G401 (cell line): ENCODE measurements around the gene PCED1B. TPM values are rescaled to one million over a fixed set of nuclear protein-coding genes. Genes with fewer than 3 reads are reported as not detected.
"Not testable (repeated sequence)": the region's sequence is repeated elsewhere in the genome, so short reads cannot be mapped to it uniquely, and the experiment has no call there.

ENCODE experiments used
- DNase-seq: peaks from one replicate; pipeline ENCODE4 v3.0.0-alpha.2; 2015; ENCODE audit warnings: low spot score
- in situ Hi-C: cut with HindIII; loops from 2 replicates; pipeline ENCODE4 v1.10.0; 2016; ENCODE audit warnings: low sequenced_read_pairs, mixed read lengths
- total RNA-seq: library from RNA; depleted of rRNA; stranded (reverse); fragments of >200 nt; shearing (Covaris generic); gene quantifications from 2 replicates; pipeline ENCODE4 v1.2.3, GENCODE V29; 2014; rRNA removed

The PCED1B gene, protein sequence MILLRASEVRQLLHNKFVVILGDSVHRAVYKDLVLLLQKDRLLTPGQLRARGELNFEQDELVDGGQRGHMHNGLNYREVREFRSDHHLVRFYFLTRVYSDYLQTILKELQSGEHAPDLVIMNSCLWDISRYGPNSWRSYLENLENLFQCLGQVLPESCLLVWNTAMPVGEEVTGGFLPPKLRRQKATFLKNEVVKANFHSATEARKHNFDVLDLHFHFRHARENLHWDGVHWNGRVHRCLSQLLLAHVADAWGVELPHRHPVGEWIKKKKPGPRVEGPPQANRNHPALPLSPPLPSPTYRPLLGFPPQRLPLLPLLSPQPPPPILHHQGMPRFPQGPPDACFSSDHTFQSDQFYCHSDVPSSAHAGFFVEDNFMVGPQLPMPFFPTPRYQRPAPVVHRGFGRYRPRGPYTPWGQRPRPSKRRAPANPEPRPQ
- total RNA-seq, result 9.2 and 9.5 TPM in 2 replicates

DNA sequence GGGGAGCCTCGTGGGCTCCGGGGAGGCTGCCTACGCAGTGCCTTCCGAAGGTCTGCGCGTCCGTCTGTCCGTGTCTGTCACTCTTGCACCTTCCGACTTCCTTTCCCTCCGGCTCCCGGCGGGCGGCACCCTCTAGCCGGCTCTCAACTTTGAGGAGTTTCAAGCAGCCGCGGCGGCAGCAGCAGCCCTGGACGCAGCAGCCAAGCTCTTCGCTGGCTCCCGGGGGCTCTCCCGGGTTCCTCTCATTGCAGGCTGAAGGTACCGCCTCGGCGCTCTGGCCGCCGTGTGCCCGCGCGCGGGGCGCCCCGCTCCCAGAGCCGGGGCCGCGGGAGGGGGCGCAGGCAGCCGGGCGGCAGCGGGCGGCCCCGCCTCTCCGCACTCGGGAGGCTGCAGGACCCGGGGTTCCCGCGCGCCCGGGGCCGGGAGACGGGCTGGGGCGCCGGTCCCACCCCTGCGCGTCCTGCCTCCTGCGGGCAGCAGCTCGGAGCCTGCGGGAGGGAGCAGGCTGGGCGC, at the start of gene PCED1B, which contains the start of gene AMIGO2:
PCED1B (plus strand) TSS at position 154 of the 513 bp plus-strand sequence. CDS start 155,443 bp downstream, outside the sequence.
AMIGO2 (minus strand) TSS at position 492 of the 513 bp plus-strand sequence. CDS start 957 bp downstream, outside the sequence.
- in situ Hi-C loops, result no loop called here
- no peak for DNase-seq

DNA sequence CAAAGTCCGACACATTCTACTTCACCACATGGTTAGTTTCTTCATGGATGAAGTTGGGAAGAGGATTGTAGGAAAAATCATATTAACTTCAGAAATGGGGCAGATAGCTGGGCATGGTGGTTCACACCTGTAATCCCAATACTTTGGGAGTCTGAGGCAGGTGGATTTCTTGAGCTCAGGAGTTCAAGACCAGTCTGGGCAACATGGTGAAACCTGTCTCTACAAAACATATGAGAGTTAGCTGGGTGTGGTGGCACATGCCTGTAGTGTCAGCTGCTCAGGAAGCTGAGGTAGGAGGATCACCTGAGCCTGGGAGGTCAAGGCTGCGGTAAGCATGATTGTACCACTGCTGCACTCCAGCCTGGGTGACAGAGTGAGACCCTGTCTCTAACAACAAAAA, 49.5 kb upstream of the PCED1B start:
- in situ Hi-C loops, result no loop called here
- DNase-seq, result no peak

DNA sequence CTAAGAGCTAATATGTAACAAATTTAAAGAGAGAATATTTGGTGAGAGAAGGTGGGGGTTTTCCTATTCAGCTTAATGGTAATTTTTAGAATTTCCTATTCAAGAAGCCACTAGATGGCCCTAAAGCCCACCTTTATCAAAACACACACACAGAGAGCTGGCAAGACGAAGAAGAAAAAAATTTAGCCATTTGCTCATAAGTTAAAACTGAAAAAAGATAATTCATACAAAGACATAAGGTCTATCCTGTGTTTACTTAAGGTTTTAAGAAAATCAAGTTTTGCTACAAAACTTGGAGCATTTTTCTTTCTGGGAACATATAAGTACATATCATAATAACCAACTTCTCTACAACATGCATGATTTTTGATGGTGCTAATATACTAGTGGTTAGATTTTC, 46.8 kb upstream of the PCED1B start:
- DNase-seq, result peak; percentile 37
- in situ Hi-C loops, result no loop called here

DNA sequence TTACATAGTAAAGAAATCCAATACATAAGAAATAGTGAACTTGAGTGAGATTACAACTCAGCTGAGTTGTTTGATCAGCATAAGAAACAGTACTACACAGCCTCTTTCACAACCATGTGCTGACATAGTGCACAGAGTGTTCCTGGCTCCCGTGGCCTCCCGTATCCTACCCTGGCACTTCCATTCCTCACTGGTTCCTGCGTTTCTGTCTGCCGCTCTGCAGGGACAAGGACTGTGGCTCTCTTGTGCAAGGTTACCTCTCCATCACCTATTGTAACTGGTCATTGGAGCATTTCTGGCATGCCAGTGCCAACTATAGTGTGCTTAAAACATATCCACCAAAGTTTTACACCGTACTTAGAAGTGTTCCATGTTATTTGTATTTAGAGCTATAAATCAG, 46.3 kb upstream of the PCED1B start:
- DNase-seq, result peak; percentile 14
- in situ Hi-C loops, result no loop called here

DNA sequence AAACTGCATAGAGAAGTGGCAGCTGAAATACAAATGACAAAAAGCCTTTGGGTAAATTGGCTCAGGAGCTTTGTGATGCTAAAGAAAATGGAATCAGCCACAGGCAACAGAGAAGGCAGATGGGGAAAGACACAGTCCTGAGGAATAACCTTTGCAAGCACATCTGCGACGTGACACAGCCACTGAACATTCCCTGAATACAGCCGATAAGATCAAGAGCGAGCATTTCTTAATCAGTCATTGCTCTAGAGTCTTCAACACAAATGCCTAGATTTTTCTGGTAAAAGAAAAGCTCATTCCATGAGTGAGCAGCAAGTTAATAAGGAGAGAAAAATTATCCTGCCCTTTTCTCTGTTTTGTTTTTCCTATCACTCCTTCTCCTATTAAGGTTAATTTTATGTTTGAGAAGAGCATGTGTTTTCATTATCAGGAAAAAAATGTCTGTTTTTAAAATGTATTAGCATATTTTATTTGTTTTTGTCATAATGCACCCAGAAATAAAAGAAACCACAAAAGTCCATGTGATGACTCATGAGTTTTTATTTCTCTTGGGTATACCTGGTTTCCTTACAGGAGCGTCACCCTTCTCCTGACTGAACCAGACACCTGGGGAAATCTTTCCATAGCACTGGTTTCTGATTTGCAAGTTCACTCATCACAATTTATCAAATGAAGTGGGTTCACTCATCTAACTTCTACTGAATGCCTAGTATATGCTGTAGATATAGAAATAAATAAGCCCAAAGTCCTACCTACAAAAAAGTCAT, 45.4 kb upstream of the PCED1B start:
- in situ Hi-C loops, result no loop called here
- peak; percentile 3 for DNase-seq

DNA sequence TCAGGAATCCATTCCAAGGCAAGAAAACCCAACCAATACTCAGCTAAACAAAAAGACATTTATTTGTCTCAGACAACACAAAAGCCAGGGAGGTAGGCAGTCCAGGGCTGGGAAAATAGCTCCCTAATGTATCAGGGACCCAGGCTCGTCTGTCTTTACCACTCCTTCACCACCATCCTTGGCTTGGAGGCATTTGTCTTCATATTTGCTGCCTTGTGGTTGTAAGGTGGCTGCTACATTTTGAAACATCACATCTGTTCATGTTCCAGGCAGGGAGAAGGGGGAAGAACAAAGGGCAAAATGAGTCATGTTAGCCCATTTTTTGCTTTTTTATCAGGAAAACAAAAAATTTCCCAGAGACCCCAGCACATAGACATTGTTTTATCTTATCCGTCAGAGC, 44.8 kb upstream of the PCED1B start:
- DNase-seq, result no peak

DNA sequence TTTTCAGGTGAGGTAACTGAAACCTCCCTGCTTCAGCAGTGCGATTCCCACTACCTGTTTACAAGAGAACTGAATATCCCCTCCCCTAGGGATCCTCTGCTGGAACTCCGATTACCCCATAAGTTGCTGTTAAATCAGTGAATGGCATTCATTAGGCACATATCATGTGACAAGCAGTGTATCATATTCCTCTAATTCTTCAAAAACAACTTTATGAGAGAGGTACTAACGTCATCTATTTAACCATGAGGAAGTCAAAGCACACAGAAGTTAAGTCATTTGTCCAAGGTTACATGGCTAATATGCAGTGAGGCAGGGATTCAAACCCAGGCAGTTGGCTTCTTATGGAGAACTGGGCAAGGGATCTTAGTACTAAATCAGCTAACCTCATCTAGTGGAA, 43.9 kb upstream of the PCED1B start:
- peak; percentile 5 for DNase-seq
- in situ Hi-C loops, result no loop called here

More for the DNA sequence above, 44.8 kb upstream of the PCED1B start:
- in situ Hi-C loops, result no loop called here

DNA sequence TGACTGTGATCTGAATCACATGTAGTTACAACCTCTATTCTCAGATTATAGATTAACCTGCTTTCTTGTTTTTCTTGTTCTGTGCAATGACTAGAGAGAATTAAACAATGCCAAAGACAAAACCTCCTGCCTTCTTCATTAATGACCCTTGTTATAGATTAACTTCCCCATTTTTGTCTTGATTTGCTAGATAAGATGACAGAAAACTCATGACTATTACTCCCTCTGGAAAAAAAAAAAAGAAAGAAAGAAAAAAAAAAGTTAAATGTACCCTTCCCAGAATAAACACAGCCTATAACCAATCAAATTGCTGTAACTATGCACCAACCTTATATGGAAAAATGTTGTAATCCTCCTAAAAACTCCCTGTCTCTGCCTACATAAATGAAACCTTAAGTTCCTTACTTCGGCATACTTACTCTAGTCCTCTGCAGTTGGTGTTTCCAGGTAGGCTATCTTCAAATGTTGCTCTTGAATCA, 41.1 kb upstream of the PCED1B start:
- in situ Hi-C loops, result no loop called here
- DNase-seq, result peak; percentile 24

DNA sequence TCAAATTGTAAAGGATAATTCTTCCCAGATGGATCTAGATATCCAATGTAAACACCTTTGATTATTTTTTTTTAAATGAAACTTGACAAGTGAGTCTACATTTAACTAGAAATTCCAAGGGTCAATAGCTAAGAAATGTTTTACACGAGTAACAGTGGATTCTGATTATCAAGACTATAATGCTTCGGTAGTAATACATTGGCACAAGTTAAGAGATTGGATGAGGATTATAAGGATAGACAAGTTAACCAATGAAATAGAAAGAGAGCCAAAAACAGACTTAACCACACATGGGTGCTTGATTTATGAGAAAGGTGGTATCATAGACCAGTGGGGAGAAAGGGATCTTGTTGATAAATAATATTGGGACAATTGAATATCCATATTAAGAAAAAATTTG, 40.3 kb upstream of the PCED1B start:
- in situ Hi-C loops, result no loop called here
- DNase-seq, result no peak

DNA sequence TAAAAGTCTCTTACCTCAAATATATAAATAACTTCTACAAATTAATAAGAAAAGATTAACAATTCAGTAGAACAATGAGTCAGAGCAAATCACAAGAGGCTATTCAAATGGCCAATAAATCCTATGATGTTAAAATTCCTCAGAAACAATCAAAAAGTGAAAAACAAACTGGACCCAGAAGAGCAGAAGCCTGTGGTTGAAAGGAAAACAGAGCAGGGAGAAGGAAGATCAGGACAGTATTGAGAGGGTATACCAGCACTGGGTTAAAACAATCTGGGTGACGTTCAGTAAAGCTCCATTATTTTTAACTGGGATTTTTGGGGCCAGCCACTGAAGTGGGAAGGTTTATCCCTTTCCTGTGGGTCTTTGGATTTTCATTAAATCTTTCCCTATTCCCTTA, 39.7 kb upstream of the PCED1B start:
- in situ Hi-C loops, result no loop called here
- peak; percentile 42 for DNase-seq

DNA sequence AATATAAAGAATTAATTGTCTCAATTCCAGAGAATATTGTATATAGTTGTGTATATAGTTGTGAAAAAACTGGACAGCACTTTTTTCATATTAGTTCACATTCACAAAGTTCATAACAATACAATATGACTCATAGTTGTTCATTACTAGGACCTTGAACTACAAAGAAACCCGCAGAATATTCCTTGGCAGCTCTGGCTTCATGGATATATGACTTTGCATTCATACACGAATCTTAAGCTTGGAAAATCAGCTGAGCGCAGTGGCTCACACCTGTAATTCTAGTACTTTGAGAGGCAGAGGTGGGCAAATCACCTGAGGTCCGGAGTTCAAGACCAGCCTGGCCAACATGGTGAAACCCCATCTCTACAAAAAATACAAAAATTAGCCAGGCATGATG, 38.1 kb upstream of the PCED1B start:
- in situ Hi-C loops, result no loop called here

DNA sequence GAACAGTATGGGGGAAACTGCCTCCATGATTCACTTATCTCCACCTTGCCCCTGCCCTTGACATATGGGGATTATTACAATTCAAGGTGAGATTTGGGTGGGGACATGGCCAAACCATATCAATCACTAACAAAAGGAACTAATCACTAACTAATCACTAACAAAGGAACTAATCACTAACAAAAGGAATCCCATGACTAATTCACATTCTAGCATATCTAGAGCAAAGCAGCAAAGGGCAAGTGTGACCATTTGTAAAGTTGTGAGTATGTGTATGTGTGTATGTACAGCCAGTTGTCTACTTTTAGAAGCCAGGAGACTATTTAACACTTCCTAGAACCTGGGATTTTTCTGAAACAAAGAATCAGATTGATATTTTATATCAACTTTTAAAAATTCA, 30.9 kb upstream of the PCED1B start:
- DNase-seq, result no peak
- in situ Hi-C loops, result no loop called here

More for the DNA sequence above, 38.1 kb upstream of the PCED1B start:
- no peak for DNase-seq

DNA sequence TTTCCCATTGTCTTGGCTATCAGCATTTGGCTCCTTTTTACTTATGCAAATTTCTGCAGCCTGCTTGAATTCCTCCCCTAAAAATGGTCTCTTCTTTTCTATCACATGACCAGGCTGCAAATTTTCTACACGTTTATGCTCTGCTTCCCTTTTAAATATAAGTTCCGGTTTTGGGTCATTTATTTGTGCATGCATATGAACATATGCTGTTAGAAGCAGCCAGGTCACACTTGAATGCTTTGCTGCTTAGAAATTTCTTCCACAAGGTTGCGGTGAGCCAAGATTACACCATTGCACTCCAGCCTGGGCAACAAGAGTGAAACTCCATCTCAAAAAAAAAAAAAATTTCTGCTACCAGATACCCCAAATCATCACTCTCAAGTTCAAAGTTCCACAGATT, 28.1 kb upstream of the PCED1B start:
- DNase-seq, in situ Hi-C loops: not testable (repeated sequence)

DNA sequence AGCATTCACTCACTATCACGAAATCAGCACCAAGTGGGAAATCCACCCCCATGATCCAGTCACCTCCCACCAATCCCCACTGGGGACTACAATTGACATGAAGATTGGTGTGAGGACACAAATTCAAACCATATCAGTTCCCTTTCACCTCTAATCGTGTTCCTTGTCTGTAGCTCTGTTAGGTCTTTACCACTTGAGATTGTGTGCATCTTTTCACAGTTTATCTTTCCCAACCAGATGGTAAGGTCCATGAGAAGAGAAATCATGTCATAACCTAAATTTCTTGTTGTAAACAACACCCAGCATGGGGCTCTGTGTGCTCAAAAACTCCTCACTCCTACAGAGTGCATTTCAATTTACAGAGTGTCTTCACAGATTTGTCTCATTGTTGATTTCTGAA, 27.1 kb upstream of the PCED1B start:
- in situ Hi-C loops, result no loop called here
- no peak for DNase-seq

DNA sequence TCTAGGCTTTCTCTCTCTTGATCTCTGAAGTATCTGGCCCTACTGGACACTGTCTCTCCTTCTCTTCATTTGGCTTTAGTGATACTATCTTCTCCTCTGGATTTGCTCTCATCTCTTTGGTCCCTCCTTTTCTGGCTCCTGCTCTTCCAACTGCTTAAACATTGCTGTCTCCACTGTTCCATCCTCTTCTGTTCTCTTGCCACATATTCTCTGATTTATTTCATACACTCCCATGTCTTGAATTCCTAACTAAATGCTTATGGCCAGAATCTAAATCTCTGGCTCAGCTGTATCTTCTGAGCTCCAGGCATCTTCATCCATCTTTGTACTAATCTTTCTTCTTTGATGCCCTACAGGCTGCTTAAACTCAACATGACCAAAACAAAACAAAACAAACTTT, 25.5 kb upstream of the PCED1B start:
- no peak for DNase-seq
- in situ Hi-C loops, result no loop called here

DNA sequence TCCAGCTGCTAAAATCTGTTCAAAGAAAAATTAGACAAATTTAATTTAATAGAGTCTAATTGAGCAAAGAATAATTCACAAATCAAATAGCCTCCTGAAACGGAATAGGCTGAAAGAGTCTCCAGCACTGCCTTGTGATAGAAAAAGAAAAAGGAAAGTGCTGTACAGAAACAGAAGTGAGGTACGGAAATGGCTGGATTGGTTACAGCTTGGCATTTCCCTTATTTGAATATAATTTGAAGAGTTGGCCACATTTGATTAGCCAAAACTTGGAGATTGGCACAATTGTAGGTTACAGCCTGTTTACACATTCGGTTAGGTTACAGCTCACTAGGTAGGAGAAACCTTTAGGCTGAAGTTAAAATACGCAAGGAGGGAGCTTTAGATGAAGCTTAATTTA, 24.8 kb upstream of the PCED1B start:
- no peak for DNase-seq
- in situ Hi-C loops, result no loop called here

DNA sequence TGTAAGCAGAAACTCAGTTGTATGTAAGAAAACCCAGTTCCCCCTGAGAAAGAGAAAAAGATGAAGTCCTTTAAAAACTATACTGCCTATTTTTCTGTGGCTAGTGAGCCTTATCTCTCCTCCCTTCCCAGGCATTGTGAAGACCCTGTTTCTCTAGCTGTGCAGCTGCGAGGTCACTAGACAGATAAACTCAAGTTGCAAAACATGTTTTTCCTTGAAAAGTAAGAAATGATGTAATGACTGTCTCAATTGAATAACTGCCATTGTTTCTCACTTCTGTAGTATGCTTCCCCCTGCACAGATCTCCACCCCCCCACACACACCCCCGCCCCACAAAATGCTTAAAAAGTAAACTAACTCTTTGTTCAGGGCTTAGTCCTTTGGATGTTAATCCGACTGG, 23.6 kb upstream of the PCED1B start:
- in situ Hi-C loops, DNase-seq: not testable (repeated sequence)

DNA sequence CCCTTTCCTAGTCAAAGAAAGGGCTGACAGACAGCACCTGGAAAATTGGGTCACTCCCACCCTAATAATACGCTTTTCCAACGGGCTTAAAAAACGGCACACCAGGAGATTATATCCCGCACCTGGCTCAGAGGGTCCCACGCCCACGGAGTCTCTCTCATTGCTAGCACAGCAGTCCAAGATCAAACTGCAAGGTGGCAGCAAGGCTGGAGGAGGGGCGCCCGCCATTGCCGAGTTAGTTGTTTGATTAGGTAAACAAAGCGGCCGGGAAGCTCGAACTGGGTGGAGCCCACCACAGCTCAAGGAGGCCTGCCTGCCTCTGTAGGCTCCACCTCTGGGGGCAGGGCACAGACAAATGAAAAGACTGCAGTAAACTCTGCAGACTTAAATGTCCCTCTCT, 22.5 kb upstream of the PCED1B start:
- in situ Hi-C loops, DNase-seq: not testable (repeated sequence)

DNA sequence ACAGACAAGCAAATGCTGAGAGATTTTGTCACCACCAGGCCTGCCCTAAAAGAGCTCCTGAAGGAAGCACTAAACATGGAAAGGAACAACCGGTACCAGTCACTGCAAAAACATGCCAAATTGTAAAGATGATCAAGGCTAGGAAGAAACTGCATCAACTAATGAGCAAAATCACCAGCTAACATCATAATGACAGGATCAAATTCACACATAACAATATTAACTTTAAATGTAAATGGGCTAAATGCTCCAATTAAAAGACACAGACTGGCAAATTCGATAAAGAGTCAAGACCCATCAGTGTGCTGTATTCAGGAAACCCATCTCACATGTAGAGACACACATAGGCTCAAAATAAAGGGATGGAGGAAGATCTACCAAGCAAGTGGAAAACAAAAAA, 20.8 kb upstream of the PCED1B start:
- in situ Hi-C loops, DNase-seq: not testable (repeated sequence)

DNA sequence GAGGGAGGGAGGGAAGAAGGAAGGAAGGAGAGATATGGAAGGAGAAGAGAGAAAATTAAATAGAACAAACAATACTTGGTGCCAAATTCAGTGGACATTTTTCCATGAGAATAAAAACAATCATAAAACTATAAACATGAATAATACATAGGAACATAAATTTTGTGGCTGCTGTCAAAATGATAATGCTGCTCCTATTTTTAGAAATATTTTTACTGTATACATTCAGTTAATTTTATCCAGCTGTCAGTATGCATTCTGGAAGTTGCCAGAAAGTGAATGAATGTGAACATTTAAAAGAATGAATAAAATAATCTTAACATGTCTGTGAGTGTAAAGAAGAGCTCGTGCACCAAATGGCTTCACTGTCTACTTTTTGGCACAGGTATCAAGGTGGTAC, 13.9 kb upstream of the PCED1B start:
- no peak for DNase-seq
- in situ Hi-C loops, result no loop called here
